HG02588 (cell line): ENCODE measurements around the gene DDX31.

Experiments used
- ATAC-seq: cut with Tn5 transposase; IDR thresholded peaks from one replicate; pipeline ENCODE4 v1.9.1; 2021; ENCODE audit warnings: mild to moderate bottlenecking, moderate library complexity; ENCODE audit not compliant: unreplicated experiment

The DDX31 gene

DNA sequence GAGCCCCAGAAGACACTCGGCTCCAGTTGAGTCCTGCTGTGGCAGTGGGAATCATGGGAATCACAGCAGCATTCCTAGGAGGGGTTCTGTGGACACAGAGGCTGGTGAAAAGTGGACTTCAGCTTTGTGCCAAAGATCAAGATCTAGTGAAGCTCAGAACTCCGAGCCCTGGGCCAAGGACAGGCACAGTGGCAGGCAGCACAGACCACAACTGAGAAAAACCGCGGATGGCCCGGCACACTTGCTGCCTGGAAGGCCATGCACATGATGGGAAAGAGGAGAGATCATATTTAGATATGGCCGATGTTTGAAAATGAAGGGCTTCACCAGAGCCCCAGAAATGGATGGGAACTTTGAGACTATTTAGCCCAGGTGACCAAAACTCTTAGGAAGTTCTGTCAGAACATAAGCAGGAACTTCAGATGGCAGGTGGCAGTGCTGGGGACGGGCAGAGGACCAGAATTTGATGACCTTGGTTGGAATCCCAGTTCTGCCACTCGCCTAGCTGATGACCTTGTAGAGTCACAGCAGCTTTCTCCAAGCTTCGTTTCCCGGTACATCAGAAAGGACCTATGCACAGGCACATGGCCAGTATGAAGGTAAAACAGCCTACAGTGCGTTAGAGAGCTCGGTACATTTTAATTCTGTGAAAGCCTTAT lies 69.3 kb downstream of the DDX31 start:
- no peak for ATAC-seq

- no peak for ATAC-seq
Measured at GRCh38 chr9:132597073-132597775, 72.6 kb downstream of the DDX31 start.

DNA sequence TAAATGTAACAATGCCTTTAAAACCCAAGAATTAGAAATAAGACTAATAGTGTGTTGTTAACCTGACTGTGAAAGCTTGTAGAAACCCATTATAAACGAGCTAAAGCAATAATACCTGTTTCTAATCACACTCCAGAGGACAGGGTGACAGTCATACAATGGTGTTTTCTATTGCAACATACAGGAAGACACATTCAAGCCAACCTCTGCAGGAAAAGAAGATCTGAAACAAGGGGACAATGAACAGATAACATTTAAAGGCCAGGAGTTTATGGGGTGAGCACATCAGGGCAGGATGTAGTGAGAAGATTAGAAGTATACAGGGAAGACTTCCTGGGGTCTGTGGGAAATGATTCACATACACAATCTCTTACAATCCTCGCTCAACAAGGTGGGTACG lies 73.6 kb downstream of the DDX31 start:
- no peak for ATAC-seq

DNA sequence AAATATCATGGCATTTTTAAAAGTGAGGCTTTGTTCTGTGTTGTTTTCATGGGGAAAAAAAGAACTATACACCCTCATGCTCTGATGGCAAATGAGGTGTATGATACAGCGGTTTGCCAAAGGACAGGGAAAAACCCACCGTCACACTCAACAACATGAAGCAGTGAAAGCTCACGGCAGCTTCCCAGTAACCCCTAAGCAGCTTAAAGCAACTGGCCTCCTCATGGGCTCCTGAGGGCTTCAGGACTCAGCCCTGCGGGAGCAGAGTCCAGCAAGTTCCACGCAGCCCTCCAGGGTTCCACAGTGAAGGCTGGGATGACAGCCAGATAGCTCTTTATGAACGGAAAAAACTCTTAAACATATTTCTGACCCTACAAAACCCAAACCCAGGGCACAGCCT lies 74.5 kb downstream of the DDX31 start:
- ATAC-seq = no peak

GRCh38 chr9:132594412-132594811 lies 75.4 kb downstream of the DDX31 start:
- no peak for ATAC-seq

GRCh38 chr9:132592451-132592850 lies 77.3 kb downstream of the DDX31 start:
- no peak for ATAC-seq

GRCh38 chr9:132591751-132592314 lies 78.0 kb downstream of the DDX31 start:
- no peak for ATAC-seq

GRCh38 chr9:132591244-132591643 lies 78.5 kb downstream of the DDX31 start:
- no peak for ATAC-seq

GRCh38 chr9:132590318-132591182 lies 79.2 kb downstream of the DDX31 start:
- no peak for ATAC-seq

DNA sequence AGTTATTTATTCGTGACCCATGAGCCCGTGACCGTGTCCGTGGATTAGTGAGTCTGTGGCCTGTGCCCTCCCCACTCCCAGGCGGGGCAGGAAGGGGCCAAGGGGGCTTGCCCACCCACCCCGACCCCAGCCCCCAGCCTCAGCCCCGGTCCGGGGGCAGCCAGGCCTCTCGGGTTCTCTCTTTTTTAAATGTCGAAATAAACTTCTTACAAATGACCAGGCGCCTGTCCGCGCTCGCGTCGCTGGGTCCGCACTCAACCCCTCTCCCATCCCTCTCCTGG lies 79.8 kb downstream of the DDX31 start:
- no peak for ATAC-seq

GRCh38 chr9:132589148-132590036 lies 80.4 kb downstream of the DDX31 start:
- no peak for ATAC-seq

GRCh38 chr9:132588501-132589147 lies 81.2 kb downstream of the DDX31 start:
- no peak for ATAC-seq

- no peak for ATAC-seq
Measured at GRCh38 chr9:132588098-132588497, 81.7 kb downstream of the DDX31 start.

GRCh38 chr9:132587592-132587955 lies 82.2 kb downstream of the DDX31 start:
- ATAC-seq = no peak

- ATAC-seq = no peak
Measured at GRCh38 chr9:132586830-132587591, 82.8 kb downstream of the DDX31 start.

- ATAC-seq = no peak
Measured at GRCh38 chr9:132585954-132586829, 83.6 kb downstream of the DDX31 start.

GRCh38 chr9:132584601-132585560 lies 84.9 kb downstream of the DDX31 start:
- no peak for ATAC-seq
